Measurements from ENCODE around the gene DIP2C. TPM values are rescaled to one million over a fixed set of nuclear protein-coding genes. Genes with fewer than 3 reads are reported as not detected.

The DIP2C gene
- polyA plus RNA-seq, 1 of the 3 experiments (the other 2 are of a cell fraction), result 8.7 TPM

DNA sequence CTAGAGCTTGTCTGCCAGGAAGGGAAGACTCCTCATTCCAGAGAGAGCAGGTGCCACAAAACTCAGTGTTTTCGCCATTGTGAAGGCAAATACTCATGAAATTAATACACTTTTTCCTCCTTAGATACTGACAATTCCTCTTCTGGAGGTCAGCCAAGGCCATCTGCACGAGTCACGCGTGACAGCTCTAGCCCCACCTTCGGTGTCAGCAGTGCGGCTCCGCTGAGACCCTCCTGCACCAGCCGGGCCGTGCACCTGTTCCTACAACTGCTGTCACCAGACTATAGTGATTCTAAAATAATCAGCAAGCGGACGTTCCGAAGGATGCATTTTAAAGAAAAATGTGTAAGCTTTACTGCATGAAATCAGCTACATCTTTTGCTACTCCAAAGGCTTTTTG is 127.7 kb downstream of the DIP2C start:
- CTCF ChIA-PET, result interaction anchor here (1.6 kb wide), 1 partner anchor 15 kb away, joined by 4 read pairs; no protein-coding TSS in a partner anchor

DNA sequence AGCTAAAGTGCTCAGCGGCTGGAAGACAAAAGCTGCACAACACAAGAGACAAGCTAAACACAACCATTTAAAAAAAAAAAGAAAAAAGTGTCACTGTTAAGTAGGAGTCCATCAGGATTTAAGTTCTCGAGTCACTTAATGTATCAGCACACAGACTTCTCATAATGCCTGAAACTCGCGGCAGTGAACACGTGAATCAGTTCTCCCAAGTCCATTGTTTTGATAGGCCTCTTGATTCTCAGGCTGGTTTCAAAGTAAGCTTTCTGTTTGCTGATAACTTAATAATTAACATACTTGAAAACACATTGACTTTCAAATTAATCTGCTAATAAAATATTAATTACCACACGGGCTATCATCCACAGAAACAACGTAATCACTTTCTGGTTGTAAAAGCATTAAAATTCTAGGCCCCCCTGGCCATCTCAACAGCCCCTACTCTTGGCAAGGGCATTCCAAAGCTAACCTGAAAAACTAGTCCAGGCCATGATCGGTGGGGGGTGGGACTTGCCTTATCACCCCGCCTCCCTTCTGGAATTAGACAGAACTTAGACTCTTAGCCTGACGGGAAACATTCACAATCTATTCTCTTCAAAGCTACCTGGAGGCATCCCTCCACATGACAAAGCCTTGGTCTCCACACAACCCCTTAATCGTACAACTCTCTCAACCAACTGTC is 129.0 kb downstream of the DIP2C start:
- CTCF ChIA-PET, result interaction anchor here (1.6 kb wide), 1 partner anchor 13 kb away, joined by 4 read pairs; no protein-coding TSS in a partner anchor
- H4K20me1 ChIP-seq (ENCODE audit: insufficient read depth), result peaks cover 70% of the 10 kb centered on the region

More for the DNA sequence above, 127.7 kb downstream of the DIP2C start:
- Histone ChIP-seq H3K27ac (ENCODE audit: low read depth in 2 of 2, low read length in 1 of 2) (no peak overlapping the region), H2AFZ (ENCODE audit: low read depth) (no peak overlapping the region), H3K9me3 (0 out of 2 replicates have a peak, but pooled peaks cover 5% of the 10 kb centered on the region), H3K4me1 (ENCODE audit: control insufficient read depth in 1 of 2, insufficient read depth in 2 of 2, low read depth in 1 of 2, low read length in 1 of 2) (peaks cover 0 to 9% of the 10 kb centered on the region in 2 experiments; a peak in 1 of 4 replicates), H3K79me2 (ENCODE audit: insufficient read depth) (peaks cover 69% of the 10 kb centered on the region), H3K4me3 (ENCODE audit: low read depth in 2 of 2, low read length in 1 of 2) (no peak overlapping the region), H3K9ac (no peak overlapping the region), H4K20me1 (ENCODE audit: insufficient read depth) (peaks cover 64% of the 10 kb centered on the region), H3K4me2 (no peak overlapping the region), H3F3A (replicated peaks; ENCODE audit: insufficient read depth) (no peaks in the 10 kb centered on the region), H3K27me3 (ENCODE audit: insufficient read depth) (no peaks in the 10 kb centered on the region), H3K36me3 (replicated peaks in 1 of 2; ENCODE audit: control insufficient read depth in 1 of 2, insufficient read depth in 2 of 2, low read length in 1 of 2) (no peaks in the 10 kb centered on the region), H3K9me2 (no peaks in the 10 kb centered on the region)
- POLR2A ChIA-PET, result no interaction called here
- WGBS (ENCODE audit: low lambda C conversion rate), result 86% methylated on average over 12 of the region's 12 CpGs
- TF ChIP-seq, protein P1, sequence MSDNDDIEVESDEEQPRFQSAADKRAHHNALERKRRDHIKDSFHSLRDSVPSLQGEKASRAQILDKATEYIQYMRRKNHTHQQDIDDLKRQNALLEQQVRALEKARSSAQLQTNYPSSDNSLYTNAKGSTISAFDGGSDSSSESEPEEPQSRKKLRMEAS (IDR thresholded peaks at IDR 0.05; ENCODE audit: low read depth), result no peak
- no peak for TF ChIP-seq ELF1 (IDR thresholded peaks at IDR 0.05)
- TF ChIP-seq FOXJ3 (CRISPR knock-in tag; IDR thresholded peaks at IDR 0.05), result no peak
- TF ChIP-seq CHD2 (IDR thresholded peaks at IDR 0.05; ENCODE audit: low read length, partially characterized antibody), result no peak
- TF ChIP-seq MEF2A (IDR thresholded peaks at IDR 0.05; ENCODE audit: borderline replicate concordance, low read depth), result no peak
- TF ChIP-seq IRF3 (IDR thresholded peaks at IDR 0.05; ENCODE audit: low read depth, low read length), result no peak
- no peak for TF ChIP-seq TCF12 (IDR thresholded peaks at IDR 0.05)
- TF ChIP-seq EP300 (IDR thresholded peaks at IDR 0.05; ENCODE audit: borderline replicate concordance in 1 of 2, low read depth in 1 of 2, low read length in 1 of 2), result no peak
- no peak for TF ChIP-seq YY1 (IDR thresholded peaks at IDR 0.05; ENCODE audit: low read depth)
- TF ChIP-seq RCOR1 (IDR thresholded peaks at IDR 0.05; ENCODE audit: low read length), result no peak
- no peak for TF ChIP-seq POLR2AphosphoS5 (IDR thresholded peaks at IDR 0.05; ENCODE audit: low read depth, low read length)
- no peak for TF ChIP-seq NFIC (IDR thresholded peaks at IDR 0.05; ENCODE audit: borderline replicate concordance)
- no peak for TF ChIP-seq MXI1 (IDR thresholded peaks at IDR 0.05; ENCODE audit: low read depth, low read length)
- no peak for DNase-seq

More for the DNA sequence above, 129.0 kb downstream of the DIP2C start:
- no peaks in the 10 kb centered on the region for H3K36me3 ChIP-seq (replicated peaks in 1 of 2; ENCODE audit: control insufficient read depth in 1 of 2, insufficient read depth in 2 of 2, low read length in 1 of 2)
- H3K27me3 ChIP-seq (ENCODE audit: insufficient read depth), result no peaks in the 10 kb centered on the region
- H3K4me1 ChIP-seq (ENCODE audit: control insufficient read depth in 1 of 2, insufficient read depth in 2 of 2, low read depth in 1 of 2, low read length in 1 of 2), result peaks cover 0 to 10% of the 10 kb centered on the region in 2 experiments; a peak in 1 of 4 replicates
- 95% methylated on average over 11 of the region's 11 CpGs for WGBS (ENCODE audit: low lambda C conversion rate)
- H2AFZ ChIP-seq (ENCODE audit: low read depth), result no peak overlapping the region
- H3K9me2 ChIP-seq, result no peaks in the 10 kb centered on the region
- peaks cover 67% of the 10 kb centered on the region for H3K79me2 ChIP-seq (ENCODE audit: insufficient read depth)
- no peak overlapping the region for H3K4me3 ChIP-seq (ENCODE audit: low read depth in 2 of 2, low read length in 1 of 2)
- DNase-seq, result no peak
- no peak for TF ChIP-seq EZH2phosphoT487 (IDR thresholded peaks at IDR 0.05; ENCODE audit: borderline replicate concordance, low read depth)
- H3K4me2 ChIP-seq, result no peak overlapping the region
- H3K9ac ChIP-seq, result no peak overlapping the region
- 0 out of 2 replicates have a peak, but pooled peaks cover 5% of the 10 kb centered on the region for H3K9me3 ChIP-seq
- POLR2A ChIA-PET, result interaction anchor here (0.7 kb wide), 1 partner anchor 112 kb away, joined by 3 read pairs; no protein-coding TSS in a partner anchor
- H3F3A ChIP-seq (replicated peaks; ENCODE audit: insufficient read depth), result no peaks in the 10 kb centered on the region
- H3K27ac ChIP-seq (ENCODE audit: low read depth in 2 of 2, low read length in 1 of 2), result no peak overlapping the region
